ENCODE measurements around the gene YWHAQ.
"Not testable (repeated sequence)": the region's sequence is repeated elsewhere in the genome, so short reads cannot be mapped to it uniquely, and the experiment has no call there.

The YWHAQ gene

DNA sequence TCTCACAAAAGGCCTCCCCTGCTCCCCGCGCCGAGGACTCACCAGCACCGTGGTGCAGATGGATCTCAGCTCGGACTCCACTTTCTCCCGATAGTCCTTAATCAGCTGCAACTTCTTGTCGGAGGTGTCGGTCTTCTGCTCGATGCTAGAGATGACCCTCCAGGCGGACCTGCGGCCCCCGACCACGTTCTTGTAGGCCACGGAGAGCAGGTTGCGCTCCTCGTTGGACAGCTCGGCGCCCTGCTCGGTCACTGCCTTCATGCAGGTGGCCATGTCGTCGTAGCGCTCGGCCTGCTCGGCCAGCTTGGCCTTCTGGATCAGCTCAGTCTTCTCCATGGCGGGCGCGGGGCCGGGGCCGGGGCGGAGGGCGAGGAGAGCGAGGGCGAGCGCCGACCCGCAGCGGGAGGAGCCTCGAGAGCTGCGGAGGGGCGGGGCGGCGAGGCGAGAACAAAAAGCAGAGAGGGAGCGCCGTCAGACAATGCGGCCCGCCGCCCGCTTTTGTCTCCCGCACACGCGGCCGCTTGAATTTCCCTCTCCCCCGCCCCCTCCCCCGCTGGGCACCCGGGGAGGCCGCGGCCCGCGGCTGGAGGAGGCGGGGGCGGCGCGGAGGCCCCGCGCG is 571 bp downstream of the YWHAQ start:
- DNase-seq, result no peak

DNA sequence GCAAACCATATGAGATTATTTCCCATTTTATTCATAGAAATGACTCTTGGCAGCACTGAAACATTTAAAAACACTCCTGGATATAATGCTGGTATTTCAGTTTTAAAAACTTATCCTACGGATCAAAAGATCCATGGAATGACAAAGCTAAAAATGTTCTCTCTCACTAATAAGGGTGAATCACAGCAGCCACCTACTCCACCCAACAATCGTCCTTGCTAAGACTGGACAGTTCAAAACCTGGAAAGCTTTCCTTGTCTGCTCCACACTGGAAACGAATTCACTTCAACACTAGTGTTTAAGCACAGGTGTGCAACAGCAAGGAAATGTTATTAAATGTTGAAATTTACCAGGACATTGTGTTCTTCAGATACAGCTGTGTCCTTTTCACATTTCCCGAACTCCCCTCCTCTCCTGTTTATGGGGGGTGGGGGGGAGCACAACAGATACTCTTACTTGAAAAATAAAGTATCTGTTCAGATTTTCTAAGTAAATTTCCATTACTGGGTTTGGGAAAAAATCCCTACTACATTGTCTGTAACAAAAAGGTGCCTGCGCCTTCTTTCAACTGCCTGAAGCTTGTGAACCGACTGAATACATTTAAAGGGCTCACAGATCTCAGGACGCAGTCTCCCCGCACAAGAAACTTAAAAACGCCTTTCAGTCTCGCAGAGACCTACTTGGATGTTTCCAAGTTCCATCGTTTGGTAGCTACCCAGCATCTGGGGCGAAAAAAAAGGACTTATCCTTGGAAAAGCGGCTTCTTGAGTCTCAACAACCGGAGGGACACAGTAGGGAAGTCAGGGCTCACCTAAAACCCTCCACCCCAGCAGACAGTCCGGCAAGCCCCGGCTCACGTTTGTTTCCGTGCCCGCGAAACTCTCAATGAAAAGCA is 1.3 kb downstream of the YWHAQ start:
- DNase-seq, result no peak

DNA sequence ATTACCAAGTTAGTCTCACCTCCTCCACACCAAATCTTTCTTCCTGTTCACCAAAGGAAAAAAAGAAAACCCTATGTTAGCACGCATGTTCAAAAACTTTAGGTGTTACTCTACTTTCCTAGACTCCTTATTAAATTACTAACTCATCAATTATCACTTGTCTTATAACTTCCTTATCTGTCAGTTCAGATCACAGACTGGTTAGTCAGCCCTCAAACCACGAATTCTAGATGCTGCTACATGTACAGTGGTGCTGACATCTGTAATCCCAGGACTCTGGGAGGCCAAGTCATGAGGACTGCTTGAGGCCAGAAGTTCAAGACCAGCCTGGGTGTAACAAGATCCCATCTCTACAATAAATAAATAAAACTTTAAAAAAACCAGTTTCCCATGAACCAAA is 3.5 kb downstream of the YWHAQ start:
- no peak for DNase-seq

DNA sequence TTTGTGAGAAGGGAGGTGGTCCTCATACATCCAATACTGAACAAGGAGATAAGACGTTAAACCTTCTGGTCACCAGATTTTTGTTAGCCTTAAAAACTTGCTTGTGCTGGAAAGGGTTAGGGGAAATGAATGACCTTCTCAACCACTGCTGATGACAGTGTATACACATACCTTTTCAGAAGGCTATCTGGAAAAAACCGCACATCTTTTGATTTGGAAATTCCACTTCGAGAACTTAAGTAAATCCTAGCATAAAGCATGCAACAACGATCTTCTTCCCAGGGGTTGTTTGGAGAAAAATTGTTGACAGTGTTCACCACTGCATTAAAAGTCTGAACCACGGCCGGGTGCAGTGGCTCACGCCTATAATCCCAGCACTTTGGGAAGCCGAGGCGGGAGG is 7.6 kb downstream of the YWHAQ start:
- DNase-seq, result no peak

DNA sequence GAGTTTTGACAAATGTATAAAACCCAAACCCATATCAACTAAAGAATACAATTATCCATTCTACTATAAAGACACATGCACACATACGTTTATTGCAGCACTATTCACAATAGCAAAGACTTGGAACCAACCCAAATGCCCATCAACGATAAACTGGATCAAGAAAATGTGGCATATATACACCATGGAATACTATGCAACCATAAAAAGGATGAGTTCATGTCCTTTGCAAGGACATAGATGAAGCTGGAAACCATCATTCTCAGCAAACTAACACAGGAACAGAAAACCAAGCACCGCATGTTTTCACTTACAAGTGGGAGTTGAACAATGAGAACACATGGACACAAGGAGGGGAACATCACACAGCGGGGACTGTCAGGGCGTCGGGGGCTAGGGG is 9.1 kb downstream of the YWHAQ start:
- DNase-seq, result not testable (repeated sequence)

DNA sequence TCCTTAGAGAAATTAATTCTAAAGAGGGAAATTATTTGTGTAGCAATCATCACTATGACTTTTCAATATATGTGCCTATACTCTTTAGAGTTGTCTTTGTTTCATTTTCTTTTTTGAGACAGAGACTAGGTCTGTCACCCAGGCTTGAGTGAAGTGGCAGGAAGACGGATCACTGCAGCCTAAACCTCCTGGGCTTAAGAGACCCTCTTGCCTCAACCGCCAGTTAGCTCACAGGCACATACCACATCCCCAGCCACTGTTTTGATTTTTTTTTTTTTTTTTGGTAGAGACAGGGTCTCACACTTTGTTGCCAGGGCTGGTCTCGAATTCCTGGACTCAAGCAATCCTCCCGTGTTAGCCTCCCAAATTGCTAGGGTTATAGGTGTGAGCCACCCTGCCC is 12.4 kb downstream of the YWHAQ start:
- no peak for DNase-seq

DNA sequence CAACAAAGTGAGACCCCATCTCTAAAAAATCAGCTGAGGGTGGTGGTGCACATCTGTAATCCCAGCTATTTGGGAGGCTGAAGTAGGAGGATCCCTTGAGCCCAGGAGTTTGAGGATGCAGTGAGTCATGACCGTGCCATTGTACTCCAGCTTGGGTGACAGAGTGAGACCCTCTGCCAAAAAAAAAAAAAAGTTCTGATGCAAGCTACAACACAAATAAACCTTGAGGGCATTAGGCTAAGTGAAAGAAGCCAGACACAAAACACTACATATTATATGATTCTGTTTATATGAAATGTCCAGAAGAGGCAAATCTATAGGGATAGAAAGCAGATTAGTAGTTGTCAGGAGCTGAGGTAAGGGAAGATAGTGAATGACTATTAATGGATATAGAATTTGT is 13.0 kb downstream of the YWHAQ start:
- DNase-seq, result no peak

DNA sequence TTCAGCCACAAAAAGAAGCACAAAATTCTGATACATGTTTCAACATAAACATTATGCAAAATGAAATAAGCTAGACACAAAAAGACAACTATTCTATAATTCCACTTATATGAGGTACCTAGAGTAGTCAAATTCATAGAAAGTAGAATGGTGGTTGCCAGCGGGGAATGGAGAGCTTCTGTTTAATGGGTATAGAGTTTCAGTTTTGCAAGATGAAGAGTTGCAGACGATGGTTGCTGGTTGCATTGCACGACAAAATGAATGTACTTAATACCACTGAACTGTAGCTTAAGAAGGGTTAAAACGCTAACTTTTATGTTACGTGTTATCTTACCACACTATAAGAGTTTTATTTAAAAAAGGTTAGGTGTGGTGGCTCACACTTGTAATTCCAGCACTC is 13.5 kb downstream of the YWHAQ start:
- no peak for DNase-seq

DNA sequence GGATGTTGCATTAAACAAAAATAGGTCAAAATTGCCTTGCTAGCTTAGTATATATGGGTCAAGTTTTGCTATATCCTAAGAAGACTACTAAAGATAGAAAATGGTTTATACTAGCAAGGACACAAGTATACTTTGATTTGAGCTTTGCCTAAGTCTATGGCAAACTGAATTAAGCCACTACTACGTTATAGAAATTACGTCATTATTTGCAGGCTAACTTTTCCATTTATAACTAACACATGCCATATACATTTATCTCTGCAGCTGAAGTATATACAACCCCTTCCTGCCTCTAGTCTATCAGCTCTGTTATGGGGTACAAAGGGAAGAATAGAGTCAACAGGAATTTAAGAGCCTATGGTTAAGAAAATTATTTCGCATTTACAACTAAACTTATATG is 16.2 kb downstream of the YWHAQ start:
- DNase-seq, result no peak

DNA sequence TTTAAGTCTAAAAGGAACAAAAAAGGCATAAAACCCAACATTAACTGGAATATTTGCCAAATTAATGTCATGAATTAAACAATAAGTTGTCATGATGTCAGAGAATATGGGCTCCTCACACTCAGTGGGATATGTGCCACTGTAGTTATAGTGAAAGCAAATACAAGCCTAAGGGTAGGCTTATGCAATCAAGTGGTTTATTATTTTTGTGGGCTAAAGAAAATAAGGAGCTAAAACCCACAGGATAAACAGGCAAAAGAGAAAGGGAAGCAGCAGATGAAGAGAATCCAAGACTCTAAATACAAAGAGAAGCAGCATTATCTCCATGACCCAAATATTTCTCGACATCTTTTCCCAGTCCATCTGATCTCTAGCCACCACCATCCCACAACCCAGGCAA is 17.5 kb downstream of the YWHAQ start:
- no peak for DNase-seq

DNA sequence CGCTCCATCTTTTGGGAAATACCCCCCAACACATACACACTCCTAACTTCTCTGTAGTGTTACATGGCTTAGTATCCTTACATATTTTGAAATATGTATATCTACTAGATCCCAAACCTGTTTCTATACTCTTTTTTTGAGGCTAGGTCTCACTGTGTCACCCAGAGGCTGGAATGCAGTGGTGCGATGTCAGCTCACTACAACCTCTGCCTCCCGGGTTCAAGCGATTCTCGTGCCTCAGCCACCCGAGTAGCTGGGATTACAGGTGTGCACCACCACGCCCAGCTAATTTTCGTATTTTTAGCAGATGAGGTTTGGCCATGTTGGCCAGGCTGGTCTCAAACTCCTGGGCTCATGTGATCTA is 19.3 kb downstream of the YWHAQ start:
- DNase-seq, result not testable (repeated sequence)

DNA sequence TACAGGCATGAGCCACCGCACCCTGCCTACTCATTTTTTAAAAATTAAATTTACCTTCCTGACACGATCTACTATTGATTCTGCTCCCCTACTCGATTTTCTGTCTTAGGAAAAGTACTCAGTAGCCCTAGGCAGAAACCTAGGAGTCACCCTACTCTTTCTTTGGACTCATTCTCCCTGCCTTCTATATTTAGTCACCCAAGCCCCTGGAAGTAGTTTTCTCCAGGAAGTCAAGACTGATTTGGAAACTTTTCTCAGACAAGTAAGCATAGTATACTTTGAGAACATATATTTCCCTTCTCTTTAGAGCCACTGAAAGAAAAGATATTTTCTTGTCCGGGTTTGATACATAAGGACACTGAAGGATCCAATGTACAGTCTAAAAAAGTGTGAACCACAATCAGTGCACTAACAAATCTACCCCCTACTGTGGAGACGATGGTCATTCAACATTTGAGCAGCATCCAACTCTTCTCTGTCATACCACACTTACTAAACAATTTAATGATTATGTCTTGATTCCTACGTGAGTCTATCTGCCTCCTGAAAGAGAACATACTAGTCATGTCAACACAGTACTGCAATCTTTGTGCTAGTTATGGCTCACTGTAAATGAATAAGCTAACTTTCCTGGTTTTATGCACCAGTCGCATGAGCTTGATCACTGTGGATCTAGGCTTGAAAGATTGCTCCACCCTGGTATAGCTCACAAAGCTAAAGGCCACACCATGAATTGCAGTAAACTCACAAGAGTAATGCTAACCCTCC is 19.8 kb downstream of the YWHAQ start:
- no peak for DNase-seq

DNA sequence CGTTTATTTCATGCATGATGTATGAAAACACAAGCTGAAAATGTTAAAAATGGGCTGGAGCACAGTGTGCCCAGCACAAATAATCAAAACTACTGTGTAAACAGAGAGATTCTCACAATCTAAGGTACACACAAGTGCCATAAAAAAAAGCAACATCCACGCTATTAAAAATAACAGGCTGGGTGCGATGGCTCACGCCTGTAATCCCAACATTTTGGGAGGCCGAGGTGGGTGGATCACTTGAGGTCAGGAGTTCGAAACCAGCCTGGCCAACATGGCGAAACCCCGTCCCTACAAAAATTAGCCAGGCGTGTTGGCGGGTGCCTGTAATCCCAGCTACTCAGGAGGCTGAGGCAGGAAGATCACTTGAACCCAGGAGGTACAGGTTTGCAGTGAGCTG is 22.3 kb downstream of the YWHAQ start:
- not testable (repeated sequence) for DNase-seq

DNA sequence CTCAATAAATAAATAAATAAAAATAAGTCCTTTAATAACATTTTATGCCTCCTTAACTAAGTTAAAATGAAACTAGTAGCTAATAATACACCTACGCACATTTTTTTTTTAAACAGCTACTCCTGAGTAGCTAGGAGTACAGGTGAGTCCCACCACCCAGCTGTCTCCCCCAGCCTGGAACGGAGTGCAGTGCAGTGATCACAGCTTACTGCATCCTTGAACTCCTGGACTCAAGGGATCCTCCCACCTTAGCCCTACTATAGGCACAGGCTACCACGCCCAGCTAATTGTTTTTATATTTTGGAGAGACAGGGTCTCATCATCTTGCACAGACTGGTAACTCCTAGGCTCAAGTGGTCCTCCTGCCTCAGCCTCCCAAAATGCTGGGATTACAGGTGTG is 28.4 kb downstream of the YWHAQ start:
- DNase-seq, result no peak

DNA sequence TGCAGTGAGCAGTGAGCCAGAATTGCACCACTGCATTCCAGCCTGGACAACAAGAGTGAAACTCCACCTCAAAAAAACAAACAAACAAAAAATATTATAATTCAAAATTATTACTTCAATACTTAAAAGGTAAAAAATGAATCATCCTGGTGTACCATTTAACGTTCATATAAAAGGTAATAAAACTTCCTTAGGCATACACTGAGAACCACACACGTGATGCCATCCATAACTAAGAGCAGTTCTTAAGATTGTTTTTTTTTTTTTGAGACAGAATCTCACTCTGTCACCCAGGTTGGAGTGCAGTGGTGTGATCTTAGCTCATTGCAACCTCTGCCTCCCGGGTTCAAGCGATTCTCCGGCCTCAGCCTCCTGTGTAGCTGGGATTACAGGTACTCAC is 29.4 kb downstream of the YWHAQ start:
- DNase-seq, result no peak

DNA sequence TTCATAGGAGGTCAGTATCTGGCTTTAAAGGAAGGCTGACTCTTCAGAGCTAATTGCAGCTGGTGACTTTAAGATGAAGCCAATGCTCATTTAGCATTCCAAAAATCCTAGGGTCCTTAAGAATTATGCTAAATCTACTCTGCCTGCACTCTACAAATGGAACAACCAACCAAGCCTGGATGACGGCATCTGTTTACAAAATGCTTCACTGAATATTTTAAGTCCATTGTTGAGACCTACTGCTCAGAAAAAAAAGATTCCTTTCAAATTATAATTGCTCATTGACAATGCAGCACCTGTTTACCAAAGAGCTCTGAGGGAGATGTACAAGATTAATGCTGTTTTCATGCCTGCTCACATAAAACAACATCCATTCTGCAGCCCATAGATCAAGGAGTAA is 31.4 kb downstream of the YWHAQ start:
- DNase-seq, result no peak

DNA sequence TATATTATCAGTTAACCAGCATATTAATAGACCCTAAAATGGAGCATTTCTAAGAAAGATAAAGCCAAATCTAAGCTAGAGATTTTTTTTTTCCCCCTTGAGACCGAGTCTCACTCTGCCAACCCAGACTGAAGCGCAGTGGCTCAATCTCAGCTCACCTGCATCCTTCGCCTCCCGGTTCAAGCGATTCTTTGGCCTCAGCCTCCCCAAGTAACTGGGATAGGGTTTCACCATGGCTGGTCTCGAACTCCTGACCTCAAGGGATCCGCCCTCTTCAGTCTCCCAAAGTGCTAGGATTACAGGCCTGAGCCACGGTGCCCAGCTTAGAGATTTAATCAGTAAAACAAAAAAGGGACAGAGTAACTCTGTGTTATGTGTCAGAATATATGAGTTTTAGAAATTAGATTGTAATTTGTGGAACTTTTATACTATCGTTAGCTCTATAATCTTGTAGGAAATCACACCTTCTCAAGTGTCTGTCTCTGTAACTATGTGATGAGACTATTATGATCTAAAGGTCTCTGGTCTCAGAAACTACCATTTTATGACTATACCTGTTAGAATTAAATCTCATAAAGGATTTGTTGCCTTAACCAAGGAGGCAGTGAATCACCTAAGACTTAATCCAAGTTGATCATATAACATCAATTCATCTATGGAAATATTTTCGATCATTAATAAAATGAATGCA is 34.0 kb downstream of the YWHAQ start:
- no peak for DNase-seq

DNA sequence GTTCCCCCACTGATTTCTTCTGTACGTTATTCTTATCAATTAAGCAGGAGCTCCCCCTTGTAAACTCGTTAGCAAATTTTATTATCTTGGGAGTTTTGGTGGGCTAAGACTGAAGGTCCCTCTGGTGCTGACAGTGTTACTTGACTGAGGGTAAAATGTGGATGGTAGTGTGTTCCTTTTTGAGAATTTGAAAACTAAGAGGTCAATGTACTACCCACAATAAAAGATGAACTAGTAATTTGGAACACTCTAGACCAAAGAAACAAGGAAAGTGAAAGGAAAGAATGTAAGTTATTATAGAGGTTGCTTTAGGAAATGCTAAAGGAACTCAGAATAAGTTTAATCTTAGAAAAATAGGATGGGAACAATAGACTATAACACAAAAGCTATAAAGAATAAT is 35.1 kb downstream of the YWHAQ start:
- DNase-seq, result no peak

DNA sequence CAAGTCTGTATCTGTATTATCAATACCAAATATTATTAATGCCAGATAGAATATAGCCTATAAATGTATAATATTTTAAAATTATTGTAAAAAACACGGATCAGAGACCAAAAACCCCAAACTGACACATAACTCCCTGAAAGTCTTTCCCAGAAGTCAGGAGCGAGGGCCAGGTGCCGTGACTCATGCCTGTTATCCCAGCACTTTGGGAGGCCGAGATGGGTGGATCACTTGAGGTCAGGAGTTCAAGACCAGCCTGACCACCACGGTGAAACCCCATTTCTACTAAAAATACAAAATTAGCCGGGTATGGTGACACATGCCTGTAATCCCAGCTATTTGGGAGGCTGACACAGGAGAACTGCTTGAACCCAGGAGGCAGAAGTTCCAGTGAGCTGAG is 35.5 kb downstream of the YWHAQ start:
- DNase-seq, result not testable (repeated sequence)

DNA sequence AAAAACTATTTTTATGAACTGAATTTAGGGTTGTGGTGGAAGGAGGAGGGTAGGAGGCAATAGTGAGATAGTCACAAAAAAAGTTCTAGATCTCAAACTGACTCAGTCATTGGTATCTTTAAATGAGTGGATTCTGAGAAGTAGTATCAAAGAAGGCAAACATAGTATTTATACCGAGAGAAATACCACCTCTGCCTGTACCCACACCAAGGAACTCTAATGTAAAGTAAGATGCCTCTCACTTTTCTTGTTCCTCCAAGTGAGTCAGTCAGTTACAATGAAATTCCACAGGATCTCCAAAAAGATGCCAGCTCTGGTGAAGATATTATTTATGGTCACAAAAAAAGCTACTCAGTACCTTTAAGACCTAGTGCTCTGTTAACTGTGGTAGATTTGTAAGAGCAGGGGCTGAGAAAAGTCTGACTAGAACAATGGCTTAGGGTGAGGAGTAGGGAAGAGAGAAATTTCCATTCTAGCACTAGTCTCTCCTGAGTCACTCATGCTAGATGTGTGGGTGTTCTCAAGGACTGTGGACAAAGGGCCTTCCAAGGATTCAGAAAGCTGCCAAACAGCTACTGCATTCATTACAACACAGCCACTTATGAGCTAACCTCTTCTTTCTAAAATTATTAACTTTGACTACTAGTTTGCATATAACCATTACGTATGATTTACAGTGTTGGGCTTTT is 36.3 kb downstream of the YWHAQ start:
- DNase-seq, result no peak

DNA sequence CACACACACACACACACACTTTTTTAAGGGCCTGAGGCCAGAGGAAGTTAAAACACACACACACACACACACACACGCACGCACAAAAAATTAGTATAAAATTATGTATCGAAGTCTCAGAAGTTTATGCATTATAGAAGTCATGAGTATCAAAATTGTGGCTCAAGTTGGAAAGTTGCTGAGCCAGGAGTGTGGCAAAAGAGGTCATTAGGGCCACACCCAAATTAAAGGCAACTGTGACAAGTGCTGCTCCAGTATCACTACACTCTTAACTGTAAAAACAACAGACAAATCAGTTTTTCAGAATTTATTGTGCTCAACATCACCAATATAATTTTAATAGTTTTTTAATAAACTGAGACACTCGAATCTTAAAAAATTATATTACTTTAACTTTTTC is 36.9 kb downstream of the YWHAQ start:
- DNase-seq, result no peak

DNA sequence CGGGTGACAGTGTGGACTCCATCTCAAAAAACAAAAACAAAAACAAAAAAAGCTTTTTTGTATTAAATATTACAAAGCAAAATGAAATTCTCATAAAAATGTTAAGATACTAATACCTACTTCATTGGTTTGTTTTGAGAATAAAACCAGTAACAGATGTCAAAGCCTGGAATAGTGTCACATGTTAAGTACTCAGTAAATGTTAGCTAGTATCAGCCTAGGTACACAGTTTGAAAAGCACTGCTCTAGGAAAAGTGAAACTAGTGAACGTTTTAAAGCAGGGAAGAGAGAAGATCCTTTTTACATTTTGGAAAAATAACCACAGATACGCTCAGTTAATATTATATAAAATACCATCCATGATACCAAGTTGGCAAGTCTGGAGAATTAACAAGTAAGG is 38.1 kb downstream of the YWHAQ start:
- no peak for DNase-seq

DNA sequence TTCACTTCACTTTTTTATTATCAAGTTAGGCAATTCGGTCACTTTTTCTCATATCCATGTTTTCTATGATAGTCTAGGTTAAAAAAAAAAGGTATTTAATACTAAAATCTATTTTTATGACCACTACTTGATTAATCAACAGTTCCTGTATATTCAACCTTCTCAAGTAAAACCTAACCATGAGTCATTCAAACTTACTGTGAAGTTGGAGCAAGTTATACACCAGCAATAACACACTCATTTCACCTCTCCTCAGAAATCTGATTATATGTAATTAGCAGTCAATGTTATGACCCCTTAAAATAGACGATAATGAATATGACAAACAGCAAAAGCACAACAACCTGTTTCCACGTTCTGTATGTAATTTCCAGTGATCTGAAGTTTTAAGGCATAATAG is 40.2 kb downstream of the YWHAQ start:
- DNase-seq, result no peak
